ENCODE results near the gene UACA. TPM values are rescaled to one million over a fixed set of nuclear protein-coding genes. Genes with fewer than 3 reads are reported as not detected.
A peak's percentile ranks its signal among the peaks of the same experiment; 100 is the strongest.

The UACA gene
- total and polyA plus RNA-seq, 2 experiments from 2014 or later = 46.7 to 58.7 TPM

DNA sequence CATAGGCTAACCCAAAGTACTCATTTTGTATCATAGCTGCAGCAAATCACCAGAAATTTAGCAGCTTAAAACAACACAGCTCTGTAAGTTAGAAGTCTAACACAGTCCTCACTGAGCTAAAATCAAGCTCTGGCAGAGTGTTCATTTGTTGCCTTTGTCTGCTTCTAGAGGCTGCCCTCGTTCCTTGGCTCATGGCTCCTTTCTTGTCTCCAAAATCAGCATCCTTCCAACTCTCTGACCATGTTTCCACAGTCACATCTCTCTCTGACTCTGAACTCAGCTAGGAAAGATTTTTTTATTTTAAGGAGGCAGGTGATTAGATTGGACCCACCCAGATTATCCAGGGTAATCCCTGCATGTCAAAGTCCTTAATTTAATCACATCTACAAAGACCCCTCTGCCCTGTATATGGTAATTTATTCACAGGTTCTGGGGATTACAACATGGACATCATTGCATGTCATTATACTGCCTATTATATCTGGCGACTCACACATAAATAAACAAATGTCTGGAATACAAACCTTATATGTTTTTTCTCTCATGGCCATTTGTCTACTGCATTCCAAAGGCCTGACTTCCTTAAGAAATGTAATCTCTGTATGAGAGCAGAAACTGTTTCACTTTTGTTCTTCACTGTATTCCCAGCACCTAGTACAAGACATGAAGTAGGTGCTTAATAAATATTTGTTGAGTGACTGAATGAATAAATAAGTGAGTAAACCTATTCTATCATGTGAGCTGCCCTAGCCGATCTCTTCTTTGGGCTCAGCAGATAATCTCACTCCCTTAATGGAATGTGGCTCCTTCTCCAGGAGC lies 15.1 kb upstream of the UACA start:
- H3K4me1 ChIP-seq (ENCODE audit: insufficient read depth) = peaks cover 4% of the 10 kb centered on the region
- no peaks in the 10 kb centered on the region for H3K36me3 ChIP-seq (replicated peaks; ENCODE audit: insufficient read depth, low read depth)
- peak; percentile 42 for DNase-seq (ENCODE audit: low spot score)
- H3K27me3 ChIP-seq = no peaks in the 10 kb centered on the region
- H3K9me3 ChIP-seq (ENCODE audit: low read depth) = no peaks in the 10 kb centered on the region
- no peak overlapping the region for H2AFZ ChIP-seq
- peak overlapping the region; percentile 69 for H3K27ac ChIP-seq
- H3K4me2 ChIP-seq = peak overlapping the region; percentile 18
- no peak for TF ChIP-seq EZH2 (IDR thresholded peaks at IDR 0.05; ENCODE audit: borderline replicate concordance)
- no peak for TF ChIP-seq EZH2phosphoT487 (IDR thresholded peaks at IDR 0.05; ENCODE audit: low read depth, severe bottlenecking, unreplicated experiment)
- TF ChIP-seq, protein P1, sequence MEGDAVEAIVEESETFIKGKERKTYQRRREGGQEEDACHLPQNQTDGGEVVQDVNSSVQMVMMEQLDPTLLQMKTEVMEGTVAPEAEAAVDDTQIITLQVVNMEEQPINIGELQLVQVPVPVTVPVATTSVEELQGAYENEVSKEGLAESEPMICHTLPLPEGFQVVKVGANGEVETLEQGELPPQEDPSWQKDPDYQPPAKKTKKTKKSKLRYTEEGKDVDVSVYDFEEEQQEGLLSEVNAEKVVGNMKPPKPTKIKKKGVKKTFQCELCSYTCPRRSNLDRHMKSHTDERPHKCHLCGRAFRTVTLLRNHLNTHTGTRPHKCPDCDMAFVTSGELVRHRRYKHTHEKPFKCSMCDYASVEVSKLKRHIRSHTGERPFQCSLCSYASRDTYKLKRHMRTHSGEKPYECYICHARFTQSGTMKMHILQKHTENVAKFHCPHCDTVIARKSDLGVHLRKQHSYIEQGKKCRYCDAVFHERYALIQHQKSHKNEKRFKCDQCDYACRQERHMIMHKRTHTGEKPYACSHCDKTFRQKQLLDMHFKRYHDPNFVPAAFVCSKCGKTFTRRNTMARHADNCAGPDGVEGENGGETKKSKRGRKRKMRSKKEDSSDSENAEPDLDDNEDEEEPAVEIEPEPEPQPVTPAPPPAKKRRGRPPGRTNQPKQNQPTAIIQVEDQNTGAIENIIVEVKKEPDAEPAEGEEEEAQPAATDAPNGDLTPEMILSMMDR (IDR thresholded peaks at IDR 0.05; ENCODE audit: poor library complexity) = no peak
- no peak overlapping the region for H3K4me3 ChIP-seq
- H3K9me2 ChIP-seq (replicated peaks; ENCODE audit: insufficient read depth) = no peaks in the 10 kb centered on the region
- H3K79me2 ChIP-seq = no peaks in the 10 kb centered on the region
- WGBS (ENCODE audit: low lambda C conversion rate, missing lambda C conversion rate) = 44% methylated on average over 3 of the region's 3 CpGs
- H4K20me1 ChIP-seq (ENCODE audit: insufficient read depth, poor library complexity, severe bottlenecking) = no peaks in the 10 kb centered on the region

DNA sequence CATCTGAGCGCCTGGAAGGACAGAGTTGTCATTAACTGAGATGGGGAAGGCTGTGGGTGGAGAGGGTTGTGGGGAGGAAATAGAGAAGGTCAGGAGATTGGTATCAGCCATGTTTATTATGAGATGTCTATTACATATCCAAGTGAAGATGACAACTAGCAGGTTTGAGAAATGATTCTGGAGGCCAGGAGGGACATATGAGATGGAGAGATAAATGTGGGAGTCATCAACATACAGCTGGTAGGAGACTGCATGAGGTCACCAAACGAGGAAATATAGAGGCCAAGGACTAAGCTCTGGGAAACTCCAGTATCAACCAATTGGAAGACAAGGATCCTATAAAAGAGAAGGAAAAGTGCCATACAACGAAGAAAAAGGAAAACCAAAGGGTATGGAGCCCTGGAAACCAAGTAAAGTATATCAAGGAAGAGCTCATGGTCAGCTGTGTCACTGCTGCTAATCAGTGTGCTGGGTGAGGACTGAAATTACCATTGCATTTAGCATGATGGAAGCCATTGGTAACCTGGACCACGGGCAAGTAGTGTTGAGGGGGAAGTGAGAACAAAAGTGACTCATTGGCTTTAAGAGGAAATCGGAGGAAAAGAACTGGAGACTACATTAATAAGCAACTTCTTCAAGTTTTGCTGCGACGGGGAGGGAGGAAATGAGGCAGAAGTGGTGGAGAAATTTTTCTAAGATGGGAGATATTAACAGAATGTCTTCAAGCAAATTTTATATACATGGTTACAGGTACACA lies 14.0 kb upstream of the UACA start:
- no peaks in the 10 kb centered on the region for H3K79me2 ChIP-seq
- peaks cover 4% of the 10 kb centered on the region for H3K4me1 ChIP-seq (ENCODE audit: insufficient read depth)
- no peak overlapping the region for H3K4me2 ChIP-seq
- no peaks in the 10 kb centered on the region for H3K9me2 ChIP-seq (replicated peaks; ENCODE audit: insufficient read depth)
- H2AFZ ChIP-seq = no peak overlapping the region
- no peak overlapping the region for H3K27ac ChIP-seq
- no peaks in the 10 kb centered on the region for H3K27me3 ChIP-seq
- TF ChIP-seq, protein P1 (IDR thresholded peaks at IDR 0.05; ENCODE audit: poor library complexity) = no peak
- TF ChIP-seq EZH2 (IDR thresholded peaks at IDR 0.05; ENCODE audit: borderline replicate concordance) (no peak), EZH2phosphoT487 (IDR thresholded peaks at IDR 0.05; ENCODE audit: low read depth, severe bottlenecking, unreplicated experiment) (no peak)
- no peaks in the 10 kb centered on the region for H3K9me3 ChIP-seq (ENCODE audit: low read depth)
- no peak for DNase-seq (ENCODE audit: low spot score)
- H3K36me3 ChIP-seq (replicated peaks; ENCODE audit: insufficient read depth, low read depth) = no peaks in the 10 kb centered on the region
- H3K4me3 ChIP-seq = no peak overlapping the region
- no peaks in the 10 kb centered on the region for H4K20me1 ChIP-seq (ENCODE audit: insufficient read depth, poor library complexity, severe bottlenecking)
- 88% methylated on average over 7 of the region's 7 CpGs for WGBS (ENCODE audit: low lambda C conversion rate, missing lambda C conversion rate)

DNA sequence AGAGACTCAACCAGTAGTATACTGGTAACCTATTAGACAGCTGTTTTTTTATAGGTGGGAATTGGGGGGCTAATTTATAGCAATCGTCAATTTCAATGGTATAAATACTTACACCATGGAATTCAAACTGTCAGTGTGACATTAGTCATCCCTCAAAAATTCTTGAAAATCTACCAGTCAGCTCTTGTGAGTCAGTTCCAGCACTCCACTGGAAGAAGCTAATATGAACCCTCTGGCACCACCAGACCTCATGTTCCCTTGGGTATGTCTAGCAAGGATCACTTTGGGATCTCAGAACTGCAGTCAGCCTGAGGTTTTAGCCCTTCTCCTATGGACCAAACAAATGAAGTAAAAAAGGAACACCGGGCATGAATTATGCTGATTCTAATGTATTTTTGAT lies 11.8 kb upstream of the UACA start:
- Histone ChIP-seq H2AFZ (no peak overlapping the region), H3K36me3 (replicated peaks; ENCODE audit: insufficient read depth, low read depth) (no peaks in the 10 kb centered on the region), H3K4me1 (ENCODE audit: insufficient read depth) (no peaks in the 10 kb centered on the region), H3K9me2 (replicated peaks; ENCODE audit: insufficient read depth) (no peaks in the 10 kb centered on the region), H3K27ac (no peak overlapping the region), H3K27me3 (no peaks in the 10 kb centered on the region), H3K9me3 (ENCODE audit: low read depth) (no peaks in the 10 kb centered on the region), H3K4me2 (no peak overlapping the region), H3K4me3 (no peak overlapping the region), H3K79me2 (no peaks in the 10 kb centered on the region), H4K20me1 (ENCODE audit: insufficient read depth, poor library complexity, severe bottlenecking) (no peaks in the 10 kb centered on the region)
- WGBS (ENCODE audit: low lambda C conversion rate, missing lambda C conversion rate) = 98% methylated on average over 2 of the region's 2 CpGs
- no peak for DNase-seq (ENCODE audit: low spot score)
- no peak for TF ChIP-seq EZH2 (IDR thresholded peaks at IDR 0.05; ENCODE audit: borderline replicate concordance)

DNA sequence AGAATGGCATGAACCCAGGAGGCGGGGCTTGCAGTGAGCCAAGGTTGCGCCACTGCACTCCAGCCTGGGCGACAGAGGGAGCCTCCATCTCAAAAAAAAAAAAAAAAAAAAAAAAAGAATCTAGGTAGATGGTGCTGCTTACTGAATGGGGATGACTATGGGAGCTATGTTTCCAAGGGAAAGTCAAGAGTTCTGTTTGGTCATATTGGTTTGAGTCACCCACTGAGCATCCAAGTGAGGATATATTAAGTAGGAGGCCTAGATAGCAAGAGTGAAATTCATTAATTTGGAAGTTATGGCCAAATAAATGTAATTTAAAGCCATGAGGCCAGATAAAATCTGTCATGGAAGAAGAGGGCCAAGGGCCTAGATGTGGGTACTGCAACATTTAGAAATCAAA lies 9.0 kb upstream of the UACA start:
- H3K9me2 ChIP-seq (replicated peaks; ENCODE audit: insufficient read depth) = no peaks in the 10 kb centered on the region
- H3K9me3 ChIP-seq (ENCODE audit: low read depth) = no peaks in the 10 kb centered on the region
- DNase-seq (ENCODE audit: low spot score) = no peak
- H3K36me3 ChIP-seq (replicated peaks; ENCODE audit: insufficient read depth, low read depth) = no peaks in the 10 kb centered on the region
- H3K27ac ChIP-seq = no peak overlapping the region
- H3K4me3 ChIP-seq = no peak overlapping the region
- H3K4me2 ChIP-seq = no peak overlapping the region
- no peaks in the 10 kb centered on the region for H3K27me3 ChIP-seq
- H4K20me1 ChIP-seq (ENCODE audit: insufficient read depth, poor library complexity, severe bottlenecking) = no peaks in the 10 kb centered on the region
- no peaks in the 10 kb centered on the region for H3K4me1 ChIP-seq (ENCODE audit: insufficient read depth)
- no peak for TF ChIP-seq EZH2phosphoT487 (IDR thresholded peaks at IDR 0.05; ENCODE audit: low read depth, severe bottlenecking, unreplicated experiment)
- no peaks in the 10 kb centered on the region for H3K79me2 ChIP-seq
- WGBS (ENCODE audit: low lambda C conversion rate, missing lambda C conversion rate) = 100% methylated on average over 2 of the region's 3 CpGs
- no peak overlapping the region for H2AFZ ChIP-seq

All from hepatocyte (in vitro differentiated cells).